ENCODE data around the gene CPNE4.
A peak's percentile ranks its signal among the peaks of the same experiment; 100 is the strongest.

Gene CPNE4

DNA sequence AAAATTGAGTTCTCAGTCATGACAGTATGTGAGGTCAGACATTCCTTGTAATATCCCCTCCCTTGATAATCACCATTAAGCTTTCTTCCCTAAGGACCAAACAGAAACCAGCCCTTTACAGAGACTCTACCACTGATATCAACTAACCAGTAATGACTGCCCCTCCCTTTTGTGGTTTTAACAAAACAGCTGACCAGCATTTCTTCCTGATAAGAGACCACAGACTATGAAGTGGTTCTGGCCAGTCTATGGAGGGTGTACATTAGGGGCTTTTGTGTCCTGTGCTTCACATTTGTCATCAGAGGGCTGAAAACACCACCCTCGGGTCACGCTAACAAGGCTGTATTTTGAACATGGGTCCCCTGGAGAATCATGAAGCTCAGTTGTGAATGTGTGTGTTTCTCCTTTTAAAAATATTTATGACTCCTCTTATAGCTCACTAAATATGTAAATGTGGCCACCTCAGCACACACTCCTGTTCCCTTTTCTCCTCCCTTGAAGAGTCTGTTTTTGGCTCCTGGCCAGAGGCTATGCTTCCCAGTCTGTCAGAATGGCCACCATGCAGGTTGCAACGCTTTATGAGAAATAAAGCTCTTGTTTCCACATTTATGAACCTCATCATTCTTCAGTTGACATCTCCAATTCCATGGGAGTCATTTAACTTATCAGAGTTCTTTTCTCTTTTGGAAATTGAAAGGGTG, 239.3 kb downstream of the CPNE4 start:
- DNase-seq = peak in 1 of 2 experiments; percentile 10

DNA sequence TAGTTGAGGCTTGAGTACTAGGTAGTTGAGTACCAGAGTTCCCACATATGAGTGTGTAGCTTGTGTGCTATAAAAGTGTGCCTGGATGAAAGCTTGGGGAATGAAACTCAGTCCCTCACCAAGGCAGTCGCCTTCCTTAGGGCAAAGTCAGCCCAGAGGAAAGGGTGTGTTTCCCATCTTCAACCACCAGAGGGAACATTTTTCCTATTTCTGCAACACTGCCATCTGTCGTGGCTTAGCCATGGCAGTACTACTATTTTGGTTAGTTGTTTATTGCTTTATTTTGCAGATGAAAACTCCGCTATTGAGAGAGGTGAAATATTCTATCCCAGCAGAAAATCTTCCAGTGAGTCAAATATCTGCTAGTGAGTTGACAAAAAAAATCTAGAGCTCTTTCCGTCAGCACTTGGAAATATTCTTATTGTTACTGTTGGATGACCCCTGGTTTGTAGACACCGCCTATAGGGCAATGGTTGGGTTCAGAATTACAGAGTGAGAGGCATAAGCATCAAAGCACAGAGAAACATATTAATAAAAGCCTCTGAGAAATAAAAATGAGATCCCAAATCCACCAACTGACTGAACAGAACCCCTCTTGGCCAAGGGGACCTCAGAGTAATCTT, 239.9 kb downstream of the CPNE4 start:
- peak; percentile 23 to 73 for DNase-seq

DNA sequence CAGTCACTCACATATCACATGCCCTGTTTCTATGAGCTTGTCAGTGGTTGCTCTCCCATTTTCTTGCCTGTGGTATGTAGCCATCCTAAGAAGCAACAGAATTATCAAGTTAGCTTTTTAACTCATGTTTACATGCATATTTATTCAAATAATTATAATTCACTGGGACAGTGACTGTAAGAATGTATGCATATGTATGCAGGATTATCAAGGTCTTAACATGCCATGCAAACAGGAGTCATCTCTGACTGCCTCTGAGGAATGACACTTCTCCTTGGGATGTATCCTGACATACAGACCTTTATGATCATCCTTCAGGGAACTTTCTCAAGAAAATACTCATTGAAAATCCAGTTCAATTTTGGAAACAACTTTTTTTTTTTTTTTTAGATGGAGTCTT, 240.9 kb downstream of the CPNE4 start:
- DNase-seq = no peak

DNA sequence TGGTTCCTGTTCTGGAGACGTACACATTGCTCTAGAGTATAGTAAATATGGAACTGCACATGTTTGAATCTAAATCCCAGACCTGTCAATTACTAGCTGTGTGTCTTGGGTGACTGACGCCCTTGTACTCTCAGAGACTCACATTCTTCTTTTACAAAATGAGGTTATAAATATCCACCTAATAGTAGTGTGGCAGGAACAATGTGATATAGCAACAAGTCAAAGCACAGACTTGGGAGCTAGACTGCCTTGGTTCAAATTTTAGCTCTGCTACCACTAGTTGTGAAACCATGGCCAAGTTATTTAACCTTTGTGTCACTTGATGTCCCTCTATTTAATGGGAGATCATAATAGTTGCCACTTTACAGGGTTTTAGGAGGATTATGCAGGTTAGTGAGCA, 245.6 kb downstream of the CPNE4 start:
- no peak for DNase-seq

DNA sequence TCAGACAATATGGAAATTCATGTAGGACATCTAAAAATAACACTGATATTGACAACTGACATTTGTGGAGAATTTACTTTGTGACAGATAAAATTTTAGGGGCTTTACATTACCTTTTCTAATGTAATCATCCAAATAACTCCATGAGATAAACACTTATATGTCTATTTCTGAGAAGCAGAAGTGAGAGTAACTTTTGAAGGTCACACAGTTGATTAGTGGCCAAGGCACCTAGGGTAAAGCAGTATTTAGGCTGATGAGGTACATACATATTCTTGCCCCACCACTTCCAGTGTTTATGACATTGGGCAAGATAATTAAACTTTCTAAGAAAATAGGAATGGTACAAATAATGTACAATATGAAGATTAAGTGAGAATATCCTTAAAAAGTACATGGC, 248.4 kb downstream of the CPNE4 start:
- no peak for DNase-seq

DNA sequence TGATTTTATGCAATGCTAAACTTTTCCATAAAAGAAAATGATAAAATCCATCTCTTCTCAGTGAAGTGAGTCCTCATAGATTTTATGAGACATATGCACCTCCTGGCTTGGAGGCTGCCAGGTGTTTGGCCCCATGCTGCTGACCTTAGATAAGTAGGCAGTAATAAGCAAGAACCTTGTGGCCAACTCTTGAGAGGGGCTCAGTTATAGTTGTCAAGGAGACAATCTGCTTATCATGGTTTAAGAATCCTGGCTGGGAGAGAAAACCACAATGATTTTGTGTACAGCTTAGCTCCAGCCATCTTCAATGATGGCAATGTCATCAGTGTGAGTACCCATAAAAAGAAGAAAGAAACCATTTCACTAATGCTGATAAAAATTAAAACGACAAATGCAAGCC, 252.1 kb downstream of the CPNE4 start:
- DNase-seq = peak; percentile 90 to 97

DNA sequence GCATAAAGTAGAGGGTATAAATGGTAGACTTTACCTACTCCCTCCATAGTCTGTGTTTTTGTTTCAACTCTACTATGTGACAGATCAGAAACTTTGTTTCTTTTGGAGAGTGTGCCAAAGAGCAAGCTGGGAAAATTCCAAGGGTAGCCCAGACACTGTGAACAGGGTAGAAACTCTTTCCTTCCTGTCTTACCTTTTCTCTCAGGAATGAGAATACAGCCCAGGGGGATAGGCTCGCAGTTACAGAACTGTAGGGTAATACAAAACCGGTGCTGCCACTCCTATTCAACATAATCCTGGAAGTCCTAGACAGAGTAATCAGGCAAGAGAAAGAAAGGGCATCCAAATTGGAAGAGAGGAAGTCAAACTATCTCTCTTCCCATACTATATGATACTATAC, 256.3 kb downstream of the CPNE4 start:
- DNase-seq = no peak

DNA sequence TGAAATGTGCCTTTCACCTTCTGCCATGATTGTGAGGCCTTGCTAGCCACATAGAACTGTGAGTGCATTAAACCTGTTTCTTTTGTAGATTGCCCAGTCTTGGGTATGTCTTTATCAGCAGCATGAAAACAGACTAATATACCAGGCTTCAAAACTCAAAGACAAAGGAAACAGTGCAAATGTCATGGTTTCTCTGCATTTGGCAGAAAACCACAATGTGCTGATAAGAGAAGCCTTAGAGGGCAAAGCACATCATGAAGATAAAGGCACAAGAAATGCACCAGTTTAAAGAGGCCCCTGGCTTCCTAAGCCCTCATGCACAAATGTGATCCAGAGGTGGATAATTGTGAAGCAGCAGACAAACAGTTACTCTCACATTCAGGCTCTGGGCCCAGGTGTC, 259.2 kb downstream of the CPNE4 start:
- no peak for DNase-seq

DNA sequence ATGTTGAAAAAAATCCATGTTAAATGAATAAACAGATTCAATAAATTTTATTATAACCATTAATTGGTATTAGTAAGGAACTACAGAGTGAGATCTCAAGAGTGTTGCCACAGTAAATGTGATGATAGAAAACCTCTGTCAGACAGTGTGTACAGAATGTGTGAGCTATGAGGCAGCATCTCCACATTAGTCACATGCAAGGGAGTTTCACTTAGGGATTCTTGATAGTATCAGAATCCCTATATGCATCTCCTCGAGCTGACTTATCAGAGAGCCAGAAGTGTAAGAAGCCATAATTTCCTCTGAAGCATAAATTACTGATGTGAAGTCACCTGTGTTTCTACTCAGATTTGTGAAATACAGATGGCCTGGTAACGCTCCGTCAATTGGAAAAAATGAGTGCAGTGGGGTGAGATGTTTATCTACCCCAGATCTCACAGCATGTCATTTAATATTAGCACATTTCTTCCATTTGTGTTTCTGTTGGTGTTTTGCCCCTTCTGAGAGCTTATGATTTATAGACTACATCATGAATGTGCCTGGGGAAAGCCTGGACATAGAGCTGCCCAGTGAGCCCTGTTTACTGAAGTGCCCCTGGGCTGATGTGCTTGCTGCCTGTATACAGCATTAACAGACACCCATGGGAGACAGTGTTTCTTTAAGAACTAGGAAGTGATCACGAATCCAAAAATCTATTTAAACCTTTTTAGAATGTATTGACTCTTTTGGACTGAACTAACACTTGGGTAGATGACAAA, 262.4 kb downstream of the CPNE4 start:
- no peak for DNase-seq

DNA sequence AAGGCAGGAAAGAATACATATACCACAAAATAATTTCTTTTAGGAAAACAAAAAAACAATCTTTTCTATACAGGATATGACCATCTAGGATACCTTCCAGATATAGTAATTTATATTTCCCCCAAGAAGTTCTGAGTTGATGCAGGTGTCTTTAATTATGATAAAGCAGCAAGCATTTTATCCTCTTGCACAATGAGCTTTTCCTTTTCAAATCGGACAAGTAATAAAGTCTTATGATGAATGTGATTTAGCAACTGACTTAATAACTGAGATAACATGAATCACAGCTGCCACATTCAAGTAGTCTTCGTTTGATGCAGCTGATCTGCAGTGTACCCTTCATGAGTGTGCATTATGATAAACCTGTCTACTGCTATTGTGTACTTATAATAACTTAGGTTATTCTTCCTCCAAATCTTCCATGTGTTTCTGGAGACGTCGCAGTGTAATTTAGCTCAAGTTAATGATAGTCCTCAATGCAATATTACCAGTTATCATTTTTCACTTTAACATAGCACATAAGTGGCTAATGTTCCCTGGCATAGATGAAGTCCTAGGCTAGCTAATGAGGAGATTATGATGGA, 271.7 kb downstream of the CPNE4 start:
- no peak for DNase-seq

DNA sequence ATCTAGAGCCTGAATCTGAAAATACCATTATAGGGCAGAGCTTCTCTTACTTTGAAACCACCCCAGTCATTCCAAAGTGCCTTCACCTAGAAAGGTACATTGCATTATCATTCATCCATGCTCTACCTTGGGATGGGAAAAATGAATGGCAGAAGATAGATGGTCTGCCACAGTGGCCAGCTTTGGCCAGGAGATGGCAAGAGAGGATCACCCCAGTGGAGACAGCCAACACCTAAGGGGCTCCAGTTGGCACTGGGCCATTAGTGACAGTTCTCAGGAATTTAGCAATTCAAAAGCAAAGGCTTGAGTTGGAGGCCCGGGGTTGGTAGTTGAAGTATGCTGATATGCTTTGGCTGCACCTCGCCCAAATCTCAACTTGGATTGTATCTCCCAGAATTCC, 278.4 kb downstream of the CPNE4 start:
- no peak for DNase-seq

DNA sequence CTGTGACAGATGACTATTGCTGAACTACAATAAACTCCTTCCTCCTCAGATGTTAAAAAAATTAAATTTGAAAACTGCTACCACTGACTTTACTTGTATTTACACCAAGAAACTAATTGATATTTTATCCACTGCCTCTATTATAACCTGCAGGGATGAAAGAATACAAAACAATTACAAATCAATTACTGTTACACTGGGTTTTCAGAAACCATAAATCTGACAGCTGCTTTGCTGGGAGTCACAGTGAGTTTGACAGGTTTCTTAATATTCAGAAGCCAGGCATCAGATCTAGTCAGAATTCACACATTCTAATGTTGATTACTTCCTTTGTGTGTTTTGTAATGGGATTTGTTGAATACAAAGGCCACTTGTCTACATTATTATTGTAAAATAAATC, 279.4 kb downstream of the CPNE4 start:
- DNase-seq = no peak

DNA sequence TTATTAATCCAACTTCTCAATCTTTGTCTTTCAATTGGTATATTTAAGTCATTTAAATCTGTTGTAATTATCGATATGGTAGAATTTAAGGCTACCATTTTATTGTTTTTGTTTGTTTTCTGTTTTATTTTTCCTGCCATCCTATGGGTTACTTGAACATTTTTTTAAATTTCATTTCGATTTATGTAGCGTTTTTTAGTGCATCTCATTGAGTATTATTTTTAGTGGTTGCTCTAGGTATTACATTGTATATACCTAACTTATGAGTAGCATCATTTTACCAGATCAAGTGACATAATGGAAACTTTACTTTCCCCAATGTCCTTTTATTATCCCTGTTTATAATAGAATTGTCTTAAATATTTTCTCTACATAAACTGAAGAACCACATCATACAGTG, 284.6 kb downstream of the CPNE4 start:
- DNase-seq = no peak

DNA sequence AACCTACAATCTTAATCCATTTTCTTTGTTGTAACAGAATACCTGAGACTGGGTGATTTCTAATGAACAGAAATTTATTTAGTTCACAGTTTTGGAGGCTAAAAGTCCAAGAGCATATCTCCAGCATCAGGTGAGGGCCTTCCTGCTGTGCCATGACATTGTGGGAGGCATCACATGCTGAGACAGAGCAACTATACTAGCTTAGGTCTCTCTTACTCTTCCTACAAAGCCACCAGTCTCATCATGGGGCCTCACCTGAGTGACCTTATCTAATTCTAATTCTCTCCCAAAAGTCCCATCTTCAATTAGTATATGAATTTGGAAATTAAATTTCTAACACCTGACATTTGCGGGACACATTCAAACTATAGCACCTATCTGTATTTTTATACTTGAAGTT, 285.0 kb downstream of the CPNE4 start:
- no peak for DNase-seq

DNA sequence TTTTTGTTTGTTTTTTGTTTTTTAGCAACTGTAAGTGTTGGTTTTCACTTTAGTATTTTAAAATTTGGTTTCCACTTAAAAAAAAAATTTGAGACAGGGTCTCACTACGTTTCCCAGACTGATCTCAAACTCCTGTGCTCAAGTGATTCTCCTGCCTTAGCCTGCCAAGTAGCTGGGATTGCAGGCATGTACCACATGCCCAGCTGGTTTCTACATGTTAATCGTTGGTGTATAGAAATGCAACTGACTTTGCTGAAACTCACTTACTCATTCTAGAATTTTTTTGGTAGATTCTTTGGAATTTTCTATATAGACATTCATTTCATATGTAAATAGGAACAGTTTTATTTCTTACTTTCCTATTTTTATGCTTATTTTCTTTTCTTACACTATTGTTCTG, 287.3 kb downstream of the CPNE4 start:
- no peak for DNase-seq

DNA sequence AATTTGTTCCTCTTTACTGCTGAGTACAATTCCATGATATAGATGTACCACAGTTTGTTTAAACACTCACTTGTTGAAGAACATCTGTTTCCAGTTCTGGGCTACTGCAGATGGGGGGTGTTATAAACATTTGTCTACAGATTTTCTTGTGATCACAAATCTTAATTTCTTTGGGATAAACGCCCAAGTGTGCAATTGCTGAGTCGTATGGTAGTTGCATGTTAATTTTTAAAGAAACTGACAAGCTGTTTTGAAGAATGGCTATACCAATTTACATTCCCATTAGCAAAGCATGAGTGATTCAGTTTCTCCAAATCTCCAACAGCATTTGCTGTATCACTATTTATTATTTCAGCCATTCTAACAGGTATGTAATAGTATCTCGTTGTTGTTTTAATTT, 290.0 kb downstream of the CPNE4 start:
- no peak for DNase-seq

DNA sequence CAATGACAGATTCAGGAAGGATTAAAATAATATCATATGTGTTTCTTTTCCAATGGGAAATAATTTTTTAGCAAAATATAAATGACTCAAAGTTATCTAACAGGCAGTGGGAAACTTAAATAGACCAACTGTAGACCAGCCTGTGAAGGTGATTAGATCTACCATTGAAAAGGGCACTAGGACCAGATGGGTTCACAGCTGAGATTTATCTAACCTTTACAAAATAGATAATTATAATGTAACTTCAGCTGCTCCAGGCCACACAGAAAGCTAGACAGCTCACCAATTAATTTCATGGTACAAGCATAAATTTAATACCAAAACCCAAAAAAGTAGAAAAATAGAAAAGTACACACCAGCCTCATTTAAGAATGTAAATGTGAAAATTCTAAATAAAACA, 291.7 kb downstream of the CPNE4 start:
- no peak for DNase-seq

DNA sequence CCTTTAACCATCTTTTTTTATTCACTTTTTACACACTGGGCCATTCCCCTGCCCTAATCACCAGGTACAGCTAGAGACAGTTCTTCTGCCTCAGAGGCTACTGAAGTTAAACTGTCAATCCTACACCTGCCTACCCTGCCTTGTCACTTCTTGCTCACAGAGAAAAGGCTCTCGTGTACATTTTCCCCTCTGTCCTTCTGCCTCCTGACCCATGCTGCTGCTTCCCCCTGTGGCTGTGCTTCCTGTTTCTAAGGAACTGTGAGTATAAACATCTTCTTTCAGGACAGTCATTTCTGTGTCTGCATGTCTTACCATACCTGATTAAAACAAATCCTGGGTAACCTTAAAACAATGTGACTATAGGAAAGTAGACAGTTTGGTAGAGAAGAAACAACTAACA, 295.6 kb downstream of the CPNE4 start:
- no peak for DNase-seq

DNA sequence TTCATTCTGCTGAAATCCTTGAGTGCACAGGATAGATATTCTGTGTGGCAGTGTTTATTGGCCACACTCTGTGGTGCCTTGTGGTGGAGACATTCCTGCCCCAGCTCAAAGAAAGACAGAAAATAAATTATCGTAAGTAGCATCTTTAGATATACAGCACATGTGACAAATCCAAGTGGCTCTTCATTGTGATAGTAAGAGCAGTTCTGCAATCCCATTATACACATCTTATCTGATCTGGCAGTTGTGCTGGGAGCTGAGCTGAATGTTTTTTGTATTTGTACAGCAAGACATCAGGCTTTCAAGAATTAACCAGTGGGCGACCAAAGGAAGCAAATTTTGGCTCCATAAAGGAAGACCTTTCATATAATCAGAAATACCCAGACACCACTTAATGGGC, 296.7 kb downstream of the CPNE4 start:
- no peak for DNase-seq

DNA sequence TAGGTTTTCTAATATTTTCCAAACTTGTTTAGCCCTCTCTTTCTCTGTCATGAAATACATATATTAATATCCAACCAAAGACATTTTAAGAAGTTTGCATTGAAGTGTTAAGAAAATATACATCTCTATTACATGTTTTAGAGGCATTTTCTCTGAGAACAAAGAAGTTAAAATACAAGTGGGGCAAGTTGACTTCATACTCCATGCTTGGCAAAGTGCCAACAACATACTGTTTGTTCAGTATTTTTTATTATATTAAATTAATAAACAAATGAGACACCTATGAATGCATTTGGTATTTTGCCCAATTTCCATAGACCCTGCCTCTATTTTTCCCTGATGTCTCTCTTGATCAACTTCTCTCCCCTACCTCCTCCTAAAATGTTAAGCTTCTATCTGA, 299.3 kb downstream of the CPNE4 start:
- DNase-seq = no peak

DNA sequence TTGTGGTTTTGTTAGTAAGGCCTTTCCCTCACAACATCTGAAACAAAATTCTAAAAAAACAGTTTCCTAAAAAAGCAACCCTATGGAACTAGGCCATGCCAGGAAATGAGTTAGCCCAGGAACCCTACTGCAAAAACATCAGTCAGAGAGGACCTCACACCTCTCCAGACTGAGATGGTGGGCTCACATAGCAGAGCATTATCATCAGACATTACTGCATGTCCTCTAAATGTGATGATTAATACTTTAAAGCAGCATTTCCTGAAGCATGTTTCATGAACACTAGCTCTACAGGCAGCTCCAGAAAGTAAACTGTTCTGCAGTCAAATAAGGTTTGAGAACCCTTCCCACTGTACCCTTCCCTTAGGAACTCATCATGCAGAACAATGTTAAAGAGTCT, 299.7 kb downstream of the CPNE4 start:
- DNase-seq = no peak

DNA sequence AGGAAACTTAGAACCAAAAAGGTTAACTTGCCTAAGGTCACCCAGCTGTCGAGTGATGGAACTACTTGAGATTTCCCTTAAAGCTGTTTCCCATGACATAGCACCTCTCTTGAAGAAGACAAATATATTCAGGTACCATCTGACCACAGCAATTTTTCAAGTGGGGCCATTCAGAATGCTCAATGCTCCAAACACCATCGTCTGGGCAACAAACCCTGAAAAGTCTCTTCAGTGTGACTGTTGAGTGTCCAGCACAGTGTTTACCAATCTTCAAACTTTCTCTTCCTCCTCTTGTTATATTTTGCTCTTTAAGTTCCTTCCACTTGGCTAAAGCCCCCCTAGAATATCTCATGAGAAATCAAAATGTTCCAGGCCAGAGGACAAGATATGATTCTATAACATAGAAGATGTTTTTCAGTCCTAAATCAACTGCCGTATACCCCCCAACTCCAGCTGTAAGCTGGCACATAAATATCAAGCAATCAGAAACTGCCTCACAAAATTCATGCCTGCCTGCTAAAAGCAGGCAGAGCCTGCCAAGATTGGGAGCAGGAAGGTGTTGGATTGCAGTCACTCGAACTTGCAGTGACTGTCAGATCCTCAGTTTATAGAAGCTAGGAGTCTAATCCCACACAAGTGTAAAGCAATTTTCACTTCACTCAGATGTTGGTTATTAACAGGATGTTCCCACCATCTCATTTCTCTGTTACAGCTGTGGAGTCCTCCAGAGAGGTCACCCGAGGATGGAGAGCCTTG, 301.6 kb downstream of the CPNE4 start:
- no peak for DNase-seq

DNA sequence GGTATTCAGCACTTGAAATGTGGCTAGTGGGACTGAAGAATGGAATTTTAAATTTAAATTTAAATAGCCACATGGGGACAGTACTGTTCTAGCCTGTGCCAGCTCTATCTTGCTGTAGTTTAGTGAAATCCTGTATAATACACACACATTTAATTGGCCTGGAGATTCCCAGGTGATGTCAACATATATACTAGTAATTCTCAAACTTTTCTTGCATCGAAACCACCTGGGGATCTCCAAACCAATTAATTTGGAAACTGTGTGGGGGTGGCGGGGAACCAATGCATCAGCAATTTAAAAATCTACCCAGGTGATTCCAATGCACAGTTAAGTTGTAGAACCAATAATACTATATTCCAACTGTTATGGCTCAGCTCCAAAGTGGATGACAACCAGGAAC, 303.1 kb downstream of the CPNE4 start:
- DNase-seq = no peak

All from NCI-H524 (cell line).